ENCODE measurements around the gene AANAT. TPM values are rescaled to one million over a fixed set of nuclear protein-coding genes. Genes with fewer than 3 reads are reported as not detected.

AANAT gene
- total RNA-seq, 4 donors from 2014 or later: not detected

DNA sequence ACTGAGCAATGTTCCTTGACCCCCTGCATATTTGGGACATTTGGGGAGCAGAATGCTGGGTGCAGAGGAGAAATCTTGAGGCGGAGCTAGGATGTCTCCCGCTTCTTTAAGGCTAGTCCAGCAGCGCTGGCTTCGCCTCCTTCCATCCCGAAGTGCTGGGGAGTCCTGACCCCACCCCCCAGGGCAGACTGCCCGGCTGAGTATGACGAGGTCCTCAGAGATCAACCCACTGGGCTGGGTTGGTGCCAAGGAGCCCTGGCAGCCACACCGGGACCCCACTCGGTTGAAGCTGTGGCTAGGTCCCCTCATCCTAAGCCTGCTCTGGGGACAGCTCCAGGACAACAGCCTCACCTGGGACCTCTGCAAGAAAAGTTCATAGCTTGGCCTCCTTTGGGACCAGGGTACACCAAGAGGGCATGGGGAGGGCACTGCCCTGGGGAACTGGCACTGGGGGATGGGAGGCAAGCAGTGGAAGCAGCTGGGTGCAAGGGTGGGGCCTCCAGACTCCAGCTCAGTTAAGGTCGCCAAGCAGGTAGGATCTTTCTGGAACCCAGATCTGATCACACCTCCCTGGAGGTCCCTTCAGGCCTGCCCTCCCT lies 22.8 kb downstream of the AANAT start:
- H3K4me1 ChIP-seq: no peaks in the 10 kb centered on the region
- intact Hi-C loops (cut with DNase I; ENCODE audit: low total_unique reads): no loop called here
- DNase-seq: no peak
- H3K36me3 ChIP-seq: no peaks in the 10 kb centered on the region
- H3K4me3 ChIP-seq: no peak overlapping the region
- H3K27ac ChIP-seq: no peak overlapping the region
- TF ChIP-seq, protein P1, sequence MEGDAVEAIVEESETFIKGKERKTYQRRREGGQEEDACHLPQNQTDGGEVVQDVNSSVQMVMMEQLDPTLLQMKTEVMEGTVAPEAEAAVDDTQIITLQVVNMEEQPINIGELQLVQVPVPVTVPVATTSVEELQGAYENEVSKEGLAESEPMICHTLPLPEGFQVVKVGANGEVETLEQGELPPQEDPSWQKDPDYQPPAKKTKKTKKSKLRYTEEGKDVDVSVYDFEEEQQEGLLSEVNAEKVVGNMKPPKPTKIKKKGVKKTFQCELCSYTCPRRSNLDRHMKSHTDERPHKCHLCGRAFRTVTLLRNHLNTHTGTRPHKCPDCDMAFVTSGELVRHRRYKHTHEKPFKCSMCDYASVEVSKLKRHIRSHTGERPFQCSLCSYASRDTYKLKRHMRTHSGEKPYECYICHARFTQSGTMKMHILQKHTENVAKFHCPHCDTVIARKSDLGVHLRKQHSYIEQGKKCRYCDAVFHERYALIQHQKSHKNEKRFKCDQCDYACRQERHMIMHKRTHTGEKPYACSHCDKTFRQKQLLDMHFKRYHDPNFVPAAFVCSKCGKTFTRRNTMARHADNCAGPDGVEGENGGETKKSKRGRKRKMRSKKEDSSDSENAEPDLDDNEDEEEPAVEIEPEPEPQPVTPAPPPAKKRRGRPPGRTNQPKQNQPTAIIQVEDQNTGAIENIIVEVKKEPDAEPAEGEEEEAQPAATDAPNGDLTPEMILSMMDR (IDR thresholded peaks at IDR 0.05): no peak
- no peak for TF ChIP-seq POLR2A (IDR thresholded peaks at IDR 0.05)
- no peaks in the 10 kb centered on the region for H3K9me3 ChIP-seq
- H3K27me3 ChIP-seq: no peaks in the 10 kb centered on the region

DNA sequence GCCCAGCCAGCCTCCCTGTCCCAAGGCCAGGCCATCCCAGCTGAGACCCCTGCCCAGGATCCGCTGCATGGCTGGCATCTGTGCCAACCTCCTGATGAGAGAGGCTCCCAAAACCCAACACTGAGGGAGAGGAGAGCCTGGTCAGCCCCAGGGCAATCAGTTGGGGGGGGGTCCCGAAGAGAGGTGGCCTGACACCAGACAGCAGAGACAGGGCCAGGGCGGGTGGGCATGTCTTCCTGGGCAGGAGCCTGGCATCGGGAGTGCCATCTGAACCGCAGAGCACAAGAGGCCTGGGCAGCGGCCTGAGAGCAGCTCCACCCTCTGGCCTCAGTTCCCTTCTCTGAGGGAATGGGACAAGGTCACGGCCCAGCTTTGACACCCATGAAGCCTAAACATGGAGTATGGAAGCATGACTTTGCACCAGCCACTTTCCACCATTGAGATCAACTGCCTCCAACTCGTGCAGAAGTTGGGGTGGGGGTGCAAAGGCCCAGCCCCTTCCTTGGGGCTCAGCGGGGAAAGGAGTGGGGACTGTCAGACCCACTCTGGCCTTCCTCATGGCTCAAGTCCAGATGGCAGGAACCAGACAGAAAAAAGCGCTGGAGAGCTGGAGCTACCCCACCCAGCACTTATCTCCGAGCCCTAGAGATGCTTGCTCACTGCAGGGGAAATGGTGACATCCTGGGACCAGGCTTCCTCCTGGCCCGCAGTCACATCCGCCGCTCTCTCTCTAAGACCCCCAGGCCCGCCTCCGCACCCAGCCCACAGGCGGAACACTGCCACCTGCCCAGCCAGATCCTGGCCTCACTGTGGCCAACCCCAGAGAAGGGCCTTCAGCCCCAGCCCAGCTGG lies 24.1 kb downstream of the AANAT start:
- intact Hi-C loops (cut with DNase I; ENCODE audit: low total_unique reads): no loop called here
- H3K27me3 ChIP-seq: no peaks in the 10 kb centered on the region

DNA sequence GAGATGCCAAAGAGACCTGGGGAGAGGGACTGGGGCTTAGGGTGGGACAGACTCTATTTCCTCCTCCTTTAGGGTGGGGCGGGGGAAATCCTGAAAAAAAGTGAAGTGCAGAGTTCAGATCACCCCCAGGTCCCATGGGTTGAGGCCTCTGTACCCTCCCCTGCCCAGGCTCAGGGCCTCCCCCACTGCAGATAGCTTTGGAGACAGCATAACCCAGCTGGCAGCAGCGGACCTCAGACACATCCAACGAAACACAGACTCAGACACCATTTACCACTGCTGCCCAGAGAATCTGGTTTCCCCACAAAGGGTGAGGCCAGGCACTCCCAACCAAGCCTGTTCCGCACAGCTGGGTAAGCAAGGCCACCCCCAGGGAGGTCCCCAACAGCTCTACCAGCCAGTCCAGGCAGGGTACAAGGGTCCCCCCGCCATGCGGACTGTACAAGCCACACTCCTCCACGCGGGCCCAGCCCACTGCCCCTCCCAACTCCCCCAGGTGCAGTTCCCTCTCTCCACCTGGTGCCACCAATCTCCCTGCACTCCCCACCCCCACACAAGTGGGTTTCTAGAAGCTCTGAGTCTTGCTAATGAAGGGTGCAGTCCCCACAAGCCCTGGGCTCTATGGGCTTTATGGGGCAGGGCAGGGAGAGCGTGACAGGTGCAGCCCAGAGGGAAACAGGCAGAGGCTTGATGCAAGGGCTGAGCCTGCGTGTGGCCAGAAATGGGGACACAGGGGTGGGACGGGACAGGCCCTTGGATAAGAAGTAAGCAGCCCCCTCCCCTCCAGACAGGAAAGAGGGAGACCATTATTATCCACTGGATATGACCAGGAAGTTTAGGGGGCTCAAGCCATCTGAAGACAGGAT lies 25.0 kb downstream of the AANAT start:
- Histone ChIP-seq H3K9me3 (no peaks in the 10 kb centered on the region), H3K4me1 (no peaks in the 10 kb centered on the region), H3K4me3 (no peak overlapping the region), H3K27me3 (no peaks in the 10 kb centered on the region), H3K27ac (peak overlapping the region; percentile 4 to 49), H3K36me3 (no peaks in the 10 kb centered on the region)
- DNase-seq: no peak
- TF ChIP-seq, protein P1 (IDR thresholded peaks at IDR 0.05): no peak
- TF ChIP-seq POLR2A (IDR thresholded peaks at IDR 0.05): no peak
- intact Hi-C loops (cut with DNase I; ENCODE audit: low total_unique reads): no loop called here

More for the DNA sequence above, 24.1 kb downstream of the AANAT start:
- no peak for DNase-seq
- Histone ChIP-seq H3K36me3 (no peaks in the 10 kb centered on the region), H3K27ac (peak overlapping the region in 1 of 2 donors; percentile 4), H3K4me1 (no peaks in the 10 kb centered on the region), H3K9me3 (no peaks in the 10 kb centered on the region), H3K4me3 (no peak overlapping the region)
- no peak for TF ChIP-seq POLR2A (IDR thresholded peaks at IDR 0.05)
- TF ChIP-seq, protein P1 (IDR thresholded peaks at IDR 0.05): no peak

DNA sequence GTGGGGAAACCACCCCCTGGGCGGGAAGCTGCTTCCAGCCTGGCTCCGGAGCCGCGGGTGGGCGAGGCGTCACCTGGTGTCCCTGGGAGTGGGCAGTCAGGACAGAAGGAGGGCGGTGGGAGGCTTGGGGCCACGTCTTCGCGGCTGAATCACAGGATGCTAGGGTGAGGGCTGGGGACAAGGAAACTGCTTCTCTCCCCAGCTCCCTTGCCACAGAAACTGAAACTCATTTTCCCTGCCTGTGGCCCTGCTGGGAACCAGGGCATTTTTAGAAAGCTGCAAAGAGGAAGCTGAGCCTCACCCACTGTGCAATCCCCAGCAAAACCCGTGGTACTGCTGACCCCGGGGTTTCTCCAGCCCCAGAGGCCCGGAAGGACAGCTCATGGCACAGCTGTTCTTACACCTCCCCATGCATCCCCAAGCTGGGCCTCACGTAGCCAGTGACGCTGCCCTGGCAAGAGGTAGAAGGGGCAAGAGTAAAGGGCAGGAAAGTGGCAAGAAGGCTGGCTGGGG lies 25.6 kb downstream of the AANAT start:
- no peaks in the 10 kb centered on the region for H3K9me3 ChIP-seq
- no peaks in the 10 kb centered on the region for H3K36me3 ChIP-seq
- H3K4me3 ChIP-seq: no peak overlapping the region
- intact Hi-C loops (cut with DNase I; ENCODE audit: low total_unique reads): no loop called here
- DNase-seq: peak in 1 of 2 donors; percentile 41
- H3K27me3 ChIP-seq: no peaks in the 10 kb centered on the region
- peak in 1 of 2 donors; percentile 9 for TF ChIP-seq POLR2A (IDR thresholded peaks at IDR 0.05)
- TF ChIP-seq, protein P1 (IDR thresholded peaks at IDR 0.05): no peak
- H3K4me1 ChIP-seq: peaks cover 0 to under 1% of the 10 kb centered on the region in 2 donors
- H3K27ac ChIP-seq: peak overlapping the region; percentile 47 to 49

Data from uterus (tissue), 4 donors.